ENCODE results near the gene OCEL1.

DNA sequence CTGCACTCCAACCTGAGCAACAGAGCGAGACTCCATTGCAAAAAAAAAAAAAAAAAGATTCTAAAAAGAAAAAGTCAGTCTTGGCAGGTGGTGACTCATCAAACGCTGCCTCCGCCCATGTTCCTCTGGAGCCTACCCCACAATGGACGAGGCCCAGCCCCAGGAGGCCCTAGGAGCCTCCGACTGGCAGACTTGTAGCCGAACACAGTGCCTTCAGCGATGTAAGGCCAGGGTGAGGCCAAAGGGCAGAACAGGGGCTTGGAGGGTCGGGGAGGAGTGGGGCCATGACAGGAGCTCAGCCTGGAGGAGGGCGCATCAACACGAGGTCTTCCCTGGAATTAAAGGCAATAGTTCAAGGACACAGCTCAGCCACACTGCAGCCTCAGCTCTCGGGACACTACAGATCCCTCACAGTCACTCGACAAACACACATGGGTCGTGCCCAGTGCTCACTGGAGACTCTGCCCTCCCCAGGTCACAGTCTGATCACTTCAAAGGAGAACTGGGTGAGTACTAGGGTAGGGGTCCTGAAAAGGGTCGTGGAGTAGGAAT, 5.7 kb upstream of the OCEL1 start:
- TF ChIP-seq, protein P1, sequence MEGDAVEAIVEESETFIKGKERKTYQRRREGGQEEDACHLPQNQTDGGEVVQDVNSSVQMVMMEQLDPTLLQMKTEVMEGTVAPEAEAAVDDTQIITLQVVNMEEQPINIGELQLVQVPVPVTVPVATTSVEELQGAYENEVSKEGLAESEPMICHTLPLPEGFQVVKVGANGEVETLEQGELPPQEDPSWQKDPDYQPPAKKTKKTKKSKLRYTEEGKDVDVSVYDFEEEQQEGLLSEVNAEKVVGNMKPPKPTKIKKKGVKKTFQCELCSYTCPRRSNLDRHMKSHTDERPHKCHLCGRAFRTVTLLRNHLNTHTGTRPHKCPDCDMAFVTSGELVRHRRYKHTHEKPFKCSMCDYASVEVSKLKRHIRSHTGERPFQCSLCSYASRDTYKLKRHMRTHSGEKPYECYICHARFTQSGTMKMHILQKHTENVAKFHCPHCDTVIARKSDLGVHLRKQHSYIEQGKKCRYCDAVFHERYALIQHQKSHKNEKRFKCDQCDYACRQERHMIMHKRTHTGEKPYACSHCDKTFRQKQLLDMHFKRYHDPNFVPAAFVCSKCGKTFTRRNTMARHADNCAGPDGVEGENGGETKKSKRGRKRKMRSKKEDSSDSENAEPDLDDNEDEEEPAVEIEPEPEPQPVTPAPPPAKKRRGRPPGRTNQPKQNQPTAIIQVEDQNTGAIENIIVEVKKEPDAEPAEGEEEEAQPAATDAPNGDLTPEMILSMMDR (IDR thresholded peaks at IDR 0.05; ENCODE audit: low read length), result no peak
- no peak for TF ChIP-seq EZH2 (IDR thresholded peaks at IDR 0.05; ENCODE audit: borderline replicate concordance, low read length)

All from OCI-LY1 (cell line).